ENCODE data around the gene EHF. TPM values are rescaled to one million over a fixed set of nuclear protein-coding genes. Genes with fewer than 3 reads are reported as not detected.

EHF gene
- total RNA-seq, 1 experiment from 2014 or later, result 1.1 TPM

GRCh38 chr11:34606326-34607120 lies 14.4 kb upstream of the EHF start:
- Mint-ChIP-seq H3K4me3 (ENCODE audit: unreplicated experiment) (no peak overlapping the region), H3K36me3 (ENCODE audit: insufficient read depth, unreplicated experiment) (no peaks in the 10 kb centered on the region), H3K4me1 (ENCODE audit: insufficient read depth, unreplicated experiment) (peaks cover 23% of the 10 kb centered on the region), H3K27me3 (ENCODE audit: insufficient read depth, unreplicated experiment) (no peaks in the 10 kb centered on the region), H3K9me3 (ENCODE audit: unreplicated experiment) (no peaks in the 10 kb centered on the region), H3K27ac (ENCODE audit: low read depth, unreplicated experiment) (no peak overlapping the region)
- BruUV-seq (replicated peaks), result no TSS peak
- ChIA-PET POLR2A (interaction anchor here (1.1 kb wide), 1 partner anchor 48 kb away, joined by 5 read pairs; no protein-coding TSS in a partner anchor), CTCF (interaction anchor here (0.6 kb wide), 1 partner anchor 223 kb away, joined by 5 read pairs; no protein-coding TSS in a partner anchor)
- intact Hi-C loops (cut with micrococcal nuclease), result no loop called here
- no peak for TF ChIP-seq CTCF (IDR thresholded peaks at IDR 0.05; ENCODE audit: unreplicated experiment)
- DNase-seq (ENCODE audit: unreplicated experiment), result no peak

- DNase-seq (ENCODE audit: unreplicated experiment), result no peak
- ChIA-PET CTCF (interaction anchor here (1.1 kb wide), 1 partner anchor 8 kb away, joined by 3 read pairs; no protein-coding TSS in a partner anchor), POLR2A (interaction anchor here (0.6 to 1.6 kb wide), 2 partner anchors 12 to 141 kb away, joined by 3 to 5 read pairs; partner anchors contain the start of gene EHF)
- no peaks in the 10 kb centered on the region for H3K27me3 Mint-ChIP-seq (ENCODE audit: insufficient read depth, unreplicated experiment)
- BruUV-seq (replicated peaks), result no TSS peak
- H3K36me3 Mint-ChIP-seq (ENCODE audit: insufficient read depth, unreplicated experiment), result no peaks in the 10 kb centered on the region
- no peak for TF ChIP-seq CTCF (IDR thresholded peaks at IDR 0.05; ENCODE audit: unreplicated experiment)
- peaks cover 8% of the 10 kb centered on the region for H3K4me1 Mint-ChIP-seq (ENCODE audit: insufficient read depth, unreplicated experiment)
- intact Hi-C loops (cut with micrococcal nuclease), result no loop called here
- no peak overlapping the region for H3K27ac Mint-ChIP-seq (ENCODE audit: low read depth, unreplicated experiment)
- H3K9me3 Mint-ChIP-seq (ENCODE audit: unreplicated experiment), result no peaks in the 10 kb centered on the region
- no peak overlapping the region for H3K4me3 Mint-ChIP-seq (ENCODE audit: unreplicated experiment)
Observed at GRCh38 chr11:34609187-34609751, 11.6 kb upstream of the EHF start.

GRCh38 chr11:34609850-34610249 lies 11.0 kb upstream of the EHF start:
- H3K4me3 Mint-ChIP-seq (ENCODE audit: unreplicated experiment), result no peak overlapping the region
- TF ChIP-seq CTCF (IDR thresholded peaks at IDR 0.05; ENCODE audit: unreplicated experiment), result no peak
- H3K4me1 Mint-ChIP-seq (ENCODE audit: insufficient read depth, unreplicated experiment), result peaks cover 8% of the 10 kb centered on the region
- ChIA-PET CTCF (interaction anchor here (0.7 to 1.1 kb wide), 2 partner anchors 9 to 40 kb away, joined by 3 read pairs; no protein-coding TSS in a partner anchor), POLR2A (interaction anchor here (0.6 to 1.6 kb wide), 2 partner anchors 11 to 16 kb away, joined by 3 to 5 read pairs; partner anchors contain the start of gene EHF)
- DNase-seq (ENCODE audit: unreplicated experiment), result peak; percentile 47
- intact Hi-C loops (cut with micrococcal nuclease), result no loop called here
- H3K27me3 Mint-ChIP-seq (ENCODE audit: insufficient read depth, unreplicated experiment), result no peaks in the 10 kb centered on the region
- H3K36me3 Mint-ChIP-seq (ENCODE audit: insufficient read depth, unreplicated experiment), result no peaks in the 10 kb centered on the region
- H3K27ac Mint-ChIP-seq (ENCODE audit: low read depth, unreplicated experiment), result no peak overlapping the region
- H3K9me3 Mint-ChIP-seq (ENCODE audit: unreplicated experiment), result no peaks in the 10 kb centered on the region
- BruUV-seq (replicated peaks), result no TSS peak

- H3K4me1 Mint-ChIP-seq (ENCODE audit: insufficient read depth, unreplicated experiment), result peaks cover 7% of the 10 kb centered on the region
- no peaks in the 10 kb centered on the region for H3K36me3 Mint-ChIP-seq (ENCODE audit: insufficient read depth, unreplicated experiment)
- CTCF ChIA-PET, result interaction anchor here (0.7 kb wide), 1 partner anchor 39 kb away, joined by 3 read pairs; no protein-coding TSS in a partner anchor
- no peak overlapping the region for H3K4me3 Mint-ChIP-seq (ENCODE audit: unreplicated experiment)
- no TSS peak for BruUV-seq (replicated peaks)
- POLR2A ChIA-PET, result interaction anchor here (0.6 to 1.6 kb wide), 2 partner anchors 11 to 17 kb away, joined by 3 to 5 read pairs; partner anchors contain the start of gene EHF
- intact Hi-C loops (cut with micrococcal nuclease), result no loop called here
- no peak for TF ChIP-seq CTCF (IDR thresholded peaks at IDR 0.05; ENCODE audit: unreplicated experiment)
- no peaks in the 10 kb centered on the region for H3K9me3 Mint-ChIP-seq (ENCODE audit: unreplicated experiment)
- no peak for DNase-seq (ENCODE audit: unreplicated experiment)
- no peaks in the 10 kb centered on the region for H3K27me3 Mint-ChIP-seq (ENCODE audit: insufficient read depth, unreplicated experiment)
- no peak overlapping the region for H3K27ac Mint-ChIP-seq (ENCODE audit: low read depth, unreplicated experiment)
Observed at GRCh38 chr11:34610324-34611041, 10.4 kb upstream of the EHF start.
